Measurements from ENCODE around the gene HSPA5. TPM values are rescaled to one million over a fixed set of nuclear protein-coding genes. Genes with fewer than 3 reads are reported as not detected.
"Not testable (repeated sequence)": the region's sequence is repeated elsewhere in the genome, so short reads cannot be mapped to it uniquely, and the experiment has no call there.

Gene HSPA5
- total RNA-seq, 1 experiment from 2014 or later = 357 TPM

DNA sequence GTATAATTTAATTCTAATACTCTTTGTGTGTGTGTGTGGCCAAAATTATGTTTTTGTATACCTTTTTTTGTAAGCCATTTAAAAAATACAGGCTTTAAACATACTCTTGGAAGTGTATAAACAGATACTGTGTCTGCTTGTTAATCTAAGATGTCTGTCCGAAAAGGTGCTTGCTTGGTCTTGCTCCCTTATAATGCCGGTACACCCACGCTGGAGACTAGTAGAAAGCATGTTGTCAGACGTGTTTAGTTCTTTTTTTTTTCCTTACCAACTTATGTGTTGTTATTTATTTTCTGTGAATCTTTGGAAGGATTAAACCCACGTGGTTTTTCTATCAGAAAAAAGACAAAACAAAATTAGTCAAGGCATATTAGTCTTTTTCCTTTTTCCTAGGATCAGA, 29.9 kb upstream of the HSPA5 start (continued):
- TF ChIP-seq, protein P1, sequence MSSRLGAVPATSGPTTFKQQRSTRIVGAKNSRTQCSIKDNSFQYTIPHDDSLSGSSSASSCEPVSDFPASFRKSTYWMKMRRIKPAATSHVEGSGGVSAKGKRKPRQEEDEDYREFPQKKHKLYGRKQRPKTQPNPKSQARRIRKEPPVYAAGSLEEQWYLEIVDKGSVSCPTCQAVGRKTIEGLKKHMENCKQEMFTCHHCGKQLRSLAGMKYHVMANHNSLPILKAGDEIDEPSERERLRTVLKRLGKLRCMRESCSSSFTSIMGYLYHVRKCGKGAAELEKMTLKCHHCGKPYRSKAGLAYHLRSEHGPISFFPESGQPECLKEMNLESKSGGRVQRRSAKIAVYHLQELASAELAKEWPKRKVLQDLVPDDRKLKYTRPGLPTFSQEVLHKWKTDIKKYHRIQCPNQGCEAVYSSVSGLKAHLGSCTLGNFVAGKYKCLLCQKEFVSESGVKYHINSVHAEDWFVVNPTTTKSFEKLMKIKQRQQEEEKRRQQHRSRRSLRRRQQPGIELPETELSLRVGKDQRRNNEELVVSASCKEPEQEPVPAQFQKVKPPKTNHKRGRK (CRISPR knock-in tag; IDR thresholded peaks at IDR 0.05; ENCODE audit: borderline replicate concordance) = no peak
- no peak for TF ChIP-seq ZNF416 (CRISPR knock-in tag; IDR thresholded peaks at IDR 0.05)
- TF ChIP-seq, protein P2, sequence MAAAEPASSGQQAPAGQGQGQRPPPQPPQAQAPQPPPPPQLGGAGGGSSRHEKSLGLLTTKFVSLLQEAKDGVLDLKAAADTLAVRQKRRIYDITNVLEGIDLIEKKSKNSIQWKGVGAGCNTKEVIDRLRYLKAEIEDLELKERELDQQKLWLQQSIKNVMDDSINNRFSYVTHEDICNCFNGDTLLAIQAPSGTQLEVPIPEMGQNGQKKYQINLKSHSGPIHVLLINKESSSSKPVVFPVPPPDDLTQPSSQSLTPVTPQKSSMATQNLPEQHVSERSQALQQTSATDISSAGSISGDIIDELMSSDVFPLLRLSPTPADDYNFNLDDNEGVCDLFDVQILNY (CRISPR knock-in tag; IDR thresholded peaks at IDR 0.05) = no peak
- no peak for TF ChIP-seq ELF4 (CRISPR knock-in tag; IDR thresholded peaks at IDR 0.05; ENCODE audit: low read depth)
- no peak for TF ChIP-seq ZNF396 (CRISPR knock-in tag; IDR thresholded peaks at IDR 0.05; ENCODE audit: borderline replicate concordance)
- no peak for TF ChIP-seq ZNF121 (CRISPR knock-in tag; IDR thresholded peaks at IDR 0.05)
- no peak for TF ChIP-seq GABPB1 (CRISPR knock-in tag; IDR thresholded peaks at IDR 0.05)
- no peak for TF ChIP-seq JAZF1 (CRISPR knock-in tag; IDR thresholded peaks at IDR 0.05)
- TF ChIP-seq CREM (CRISPR knock-in tag; IDR thresholded peaks at IDR 0.05) = no peak

DNA sequence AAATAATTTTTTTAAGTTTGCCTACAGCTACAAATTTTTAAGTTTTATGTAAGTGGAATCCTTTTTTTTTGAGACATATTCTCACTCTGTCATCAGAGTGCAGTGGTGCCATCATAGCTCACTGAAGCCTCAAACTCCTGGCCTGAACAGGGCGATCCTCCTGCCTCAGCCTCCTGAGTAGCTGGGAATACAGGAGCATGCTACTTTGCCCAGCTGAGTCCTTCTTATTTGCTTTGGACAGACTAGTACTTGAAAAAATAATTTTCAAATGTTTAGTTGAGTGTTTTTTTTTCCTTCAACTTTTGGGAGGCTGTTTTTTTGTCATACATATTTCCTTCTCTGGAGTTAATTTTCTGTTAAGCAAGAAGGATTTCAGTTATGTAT, 27.9 kb upstream of the HSPA5 start:
- POLR2A ChIA-PET = interaction anchor here (0.6 to 1.5 kb wide), 2 partner anchors 28 to 701 kb away, joined by 3 read pairs; partner anchors contain the start of gene HSPA5

DNA sequence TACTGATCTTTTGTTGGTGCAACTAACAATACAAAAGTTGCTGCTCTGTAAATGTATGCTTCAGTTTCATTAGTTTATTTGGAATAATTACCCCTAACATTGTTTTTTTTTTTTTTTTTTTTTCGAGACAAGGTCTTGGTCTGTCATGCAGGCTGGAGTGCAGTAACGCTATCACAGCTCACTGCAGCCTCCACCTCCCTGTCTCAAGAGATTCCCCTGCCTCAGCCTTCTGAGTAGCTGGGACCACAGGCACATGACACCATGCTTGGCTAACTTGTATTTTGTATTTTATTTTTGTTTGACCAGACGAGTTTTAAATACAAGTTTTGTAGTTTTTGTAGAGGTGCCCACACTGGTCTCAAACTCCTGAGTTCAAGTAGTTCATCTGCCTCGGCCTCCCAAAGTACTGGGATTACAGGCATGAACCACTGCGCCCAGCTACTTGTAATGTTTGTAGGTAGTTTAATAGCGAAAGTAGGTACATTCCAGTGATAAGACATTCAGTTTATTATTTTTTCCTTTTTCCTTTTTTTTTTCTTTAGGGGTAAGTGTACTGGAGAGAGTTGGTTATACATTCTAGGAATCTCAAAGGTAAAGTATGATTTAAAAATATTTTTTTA, 27.4 kb upstream of the HSPA5 start:
- ChIA-PET POLR2A (interaction anchor here (0.6 to 1.5 kb wide), 2 partner anchors 27 to 702 kb away, joined by 3 read pairs; partner anchors contain the start of gene HSPA5), CTCF (interaction anchor here (0.6 to 1.0 kb wide), 4 partner anchors 13 to 159 kb away, joined by 3 to 5 read pairs (median 4); no protein-coding TSS in a partner anchor)
- DNase-seq (ENCODE audit: low spot score) (no peak), ATAC-seq (no peak)
- Mint-ChIP-seq H3K4me1 (peaks cover 21% of the 10 kb centered on the region), H3K36me3 (peaks cover 5% of the 10 kb centered on the region; the same call in 1 of the 2 replicates), H3K4me3 (no peak overlapping the region), H3K27ac (peak overlapping the region; percentile 59; the same call in 1 of the 2 replicates), H3K27me3 (ENCODE audit: low read depth) (no peaks in the 10 kb centered on the region), H3K9me3 (no peaks in the 10 kb centered on the region)
- TF ChIP-seq ATF6 (CRISPR knock-in tag; IDR thresholded peaks at IDR 0.05) = no peak
- TF ChIP-seq FOXK1 (CRISPR knock-in tag; IDR thresholded peaks at IDR 0.05) = no peak
- no peak for TF ChIP-seq TEAD1 (CRISPR knock-in tag; IDR thresholded peaks at IDR 0.05)
- TF ChIP-seq NFE2L1 (CRISPR knock-in tag; IDR thresholded peaks at IDR 0.05) = no peak
- no peak for TF ChIP-seq JAZF1 (CRISPR knock-in tag; IDR thresholded peaks at IDR 0.05)
- no peak for TF ChIP-seq OVOL2 (CRISPR knock-in tag; IDR thresholded peaks at IDR 0.05; ENCODE audit: borderline replicate concordance)
- TF ChIP-seq PRRX2 (CRISPR knock-in tag; IDR thresholded peaks at IDR 0.05) = no peak

More for the DNA sequence above, 27.9 kb upstream of the HSPA5 start:
- Mint-ChIP-seq H3K36me3 (peaks cover 5% of the 10 kb centered on the region; the same call in 1 of the 2 replicates), H3K4me3 (no peak overlapping the region), H3K9me3 (no peaks in the 10 kb centered on the region), H3K27me3 (ENCODE audit: low read depth) (no peaks in the 10 kb centered on the region), H3K4me1 (peaks cover 21% of the 10 kb centered on the region), H3K27ac (no peak overlapping the region)
- TF ChIP-seq JAZF1 (CRISPR knock-in tag; IDR thresholded peaks at IDR 0.05) = no peak
- no peak for DNase-seq (ENCODE audit: low spot score)
- CTCF ChIA-PET = interaction anchor here (0.6 to 1.0 kb wide), 3 partner anchors 13 to 105 kb away, joined by 3 to 5 read pairs (median 4); no protein-coding TSS in a partner anchor
- ATAC-seq = no peak

DNA sequence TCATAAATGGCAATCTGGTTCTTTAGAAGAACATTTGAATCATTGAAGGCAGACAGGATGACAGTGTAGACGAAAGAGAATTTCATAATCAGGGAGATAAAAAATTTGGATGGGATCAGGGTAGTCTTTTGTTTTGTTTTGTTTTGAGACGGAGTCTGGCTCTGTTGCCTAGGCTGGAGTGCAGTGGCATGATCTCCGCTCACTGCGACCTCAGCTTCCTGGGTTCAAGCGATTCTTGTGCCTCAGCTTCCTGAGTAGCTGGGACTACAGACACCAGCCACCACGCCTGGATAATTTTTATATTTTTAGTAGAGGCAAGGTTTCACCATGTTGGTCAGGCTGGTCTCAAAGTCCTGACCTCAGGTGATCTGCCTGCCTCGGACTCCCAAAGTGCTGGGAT, 22.9 kb upstream of the HSPA5 start:
- ATAC-seq; H3K27ac Mint-ChIP-seq; DNase-seq (ENCODE audit: low spot score); H3K36me3 Mint-ChIP-seq; POLR2A ChIA-PET; H3K27me3 Mint-ChIP-seq (ENCODE audit: low read depth); H3K9me3 Mint-ChIP-seq; H3K4me3 Mint-ChIP-seq: not testable (repeated sequence)
- peaks cover 10% of the 10 kb centered on the region for H3K4me1 Mint-ChIP-seq
- CTCF ChIA-PET = interaction anchor here (1.4 kb wide), 1 partner anchor 98 kb away, joined by 7 read pairs; no protein-coding TSS in a partner anchor
